ENCODE results near the gene KRT76.
"Not testable (repeated sequence)": the region's sequence is repeated elsewhere in the genome, so short reads cannot be mapped to it uniquely, and the experiment has no call there.

KRT76 gene

GRCh38 chr12:52796839-52797528 is 19.8 kb upstream of the KRT76 start:
- no peak for DNase-seq (ENCODE audit: low read depth in 2 of 2)

- DNase-seq (ENCODE audit: low read depth in 2 of 2) = no peak
These were observed 19.3 kb upstream of the KRT76 start for GRCh38 chr12:52796429-52796794.

- no peak for DNase-seq (ENCODE audit: low read depth in 2 of 2)
These were observed 18.7 kb upstream of the KRT76 start, which contains the start of gene KRT3 for GRCh38 chr12:52795694-52796428. KRT3 (minus strand) TSS chr12:52796117; CDS start chr12:52796042, 75 bp downstream.

DNA sequence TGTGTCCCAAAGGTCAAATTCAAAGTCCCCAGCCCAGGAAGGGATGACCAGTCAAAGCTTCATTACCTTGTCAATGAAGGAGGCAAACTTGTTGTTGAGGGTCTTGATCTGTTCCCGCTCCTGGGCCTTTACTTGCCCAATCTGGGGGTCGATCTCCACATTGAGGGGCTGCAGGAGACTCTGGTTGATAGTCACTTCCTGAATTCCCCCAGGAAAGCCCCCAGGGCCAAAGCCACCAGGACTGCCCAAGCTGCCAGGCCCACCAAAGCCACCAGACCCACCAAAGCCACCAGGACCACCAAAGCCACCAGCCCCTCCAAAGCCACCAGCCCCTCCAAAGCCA is 18.2 kb upstream of the KRT76 start:
- DNase-seq (ENCODE audit: low read depth in 2 of 2) = not testable (repeated sequence)

- no peak for DNase-seq (ENCODE audit: low read depth in 2 of 2)
These were observed 17.6 kb upstream of the KRT76 start for GRCh38 chr12:52794479-52795331.

- no peak for DNase-seq (ENCODE audit: low read depth in 2 of 2)
These were observed 15.3 kb upstream of the KRT76 start for GRCh38 chr12:52792185-52793029.

DNA sequence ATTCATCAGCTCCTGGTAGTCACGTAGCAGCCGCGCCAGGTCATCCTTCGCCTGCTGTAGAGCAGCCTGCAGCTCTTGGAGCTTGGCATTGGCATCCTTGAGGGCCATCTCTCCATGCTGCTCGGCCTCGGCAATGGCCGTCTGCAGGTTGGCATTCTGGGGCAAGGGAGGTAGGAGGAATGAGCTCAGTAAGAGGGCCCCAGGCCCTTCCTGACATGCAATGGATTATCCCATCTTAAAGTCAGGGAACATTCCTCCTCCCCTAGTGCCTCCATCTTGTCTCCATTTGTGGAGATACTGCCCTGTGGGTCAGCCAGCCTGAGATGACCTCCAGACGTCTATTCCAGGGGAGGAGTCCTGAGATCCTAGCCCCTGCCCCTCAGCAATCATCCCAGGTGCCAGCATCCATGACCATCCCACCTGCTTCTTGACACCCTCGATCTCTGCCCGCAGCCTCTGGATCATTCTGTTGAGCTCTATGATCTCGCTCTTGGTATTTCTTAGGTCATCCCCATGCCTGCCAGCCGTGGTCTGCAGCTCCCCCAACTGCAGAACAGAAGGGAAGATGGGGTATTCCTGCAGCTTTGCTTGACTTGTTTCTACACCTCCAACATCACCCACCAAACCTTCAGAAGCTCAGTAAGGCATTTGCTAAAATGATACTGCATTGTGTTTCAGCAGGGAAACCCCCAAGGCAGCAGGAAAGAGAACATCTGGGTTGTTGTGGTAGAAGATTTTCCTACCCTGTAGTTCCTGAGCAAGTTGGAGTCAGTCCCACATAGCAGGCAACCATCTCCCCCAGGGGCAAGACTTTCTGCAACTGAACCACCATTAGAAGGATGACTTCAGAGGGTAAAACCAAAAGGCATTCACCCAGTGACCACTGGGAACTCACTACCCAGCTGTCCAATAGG is 14.4 kb upstream of the KRT76 start:
- DNase-seq (ENCODE audit: low read depth in 2 of 2) = no peak

- no peak for DNase-seq (ENCODE audit: low read depth in 2 of 2)
These were observed 13.5 kb upstream of the KRT76 start for GRCh38 chr12:52790427-52791270.

DNA sequence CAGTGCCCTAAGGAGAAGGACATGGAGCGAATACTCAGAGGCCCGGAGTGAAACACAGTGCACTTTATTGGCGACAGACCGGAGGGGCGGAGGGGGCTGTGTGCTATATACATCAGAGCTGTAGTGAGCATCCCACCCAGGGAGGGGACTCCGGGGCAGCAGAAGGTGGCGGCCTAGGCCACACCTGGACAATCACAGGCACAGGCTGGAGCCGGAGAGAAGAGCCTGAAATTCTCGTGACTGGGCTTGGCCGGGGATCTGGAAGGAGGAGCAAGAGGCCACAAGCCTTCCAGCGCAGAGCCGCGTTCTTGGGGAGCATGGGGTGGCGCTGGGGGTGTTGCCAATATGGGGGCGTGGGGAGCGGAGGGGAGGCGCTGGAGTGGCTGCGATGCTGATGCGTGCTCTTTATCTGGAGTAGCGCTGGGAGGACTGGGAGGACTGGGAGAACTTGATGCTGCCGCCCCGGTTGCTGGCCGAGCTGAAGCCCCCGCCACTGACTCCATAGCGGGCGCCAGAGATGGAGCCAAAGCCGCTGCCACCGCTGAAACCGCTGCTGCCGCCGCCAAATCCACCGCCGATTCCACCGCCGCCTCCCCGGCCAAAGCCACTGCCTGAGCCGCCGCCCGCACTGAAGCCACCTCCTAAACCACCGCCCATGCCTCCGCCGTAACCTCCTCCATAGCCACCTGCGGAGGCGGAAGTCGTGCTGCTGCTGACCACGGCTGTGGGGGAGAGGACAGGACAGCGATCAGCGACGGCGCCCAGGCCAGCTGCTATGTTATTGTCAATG is 12.7 kb upstream of the KRT76 start:
- DNase-seq (ENCODE audit: low read depth in 2 of 2) = no peak

- DNase-seq (ENCODE audit: low read depth in 2 of 2) = no peak
These were observed 11.9 kb upstream of the KRT76 start for GRCh38 chr12:52788876-52789636.

DNA sequence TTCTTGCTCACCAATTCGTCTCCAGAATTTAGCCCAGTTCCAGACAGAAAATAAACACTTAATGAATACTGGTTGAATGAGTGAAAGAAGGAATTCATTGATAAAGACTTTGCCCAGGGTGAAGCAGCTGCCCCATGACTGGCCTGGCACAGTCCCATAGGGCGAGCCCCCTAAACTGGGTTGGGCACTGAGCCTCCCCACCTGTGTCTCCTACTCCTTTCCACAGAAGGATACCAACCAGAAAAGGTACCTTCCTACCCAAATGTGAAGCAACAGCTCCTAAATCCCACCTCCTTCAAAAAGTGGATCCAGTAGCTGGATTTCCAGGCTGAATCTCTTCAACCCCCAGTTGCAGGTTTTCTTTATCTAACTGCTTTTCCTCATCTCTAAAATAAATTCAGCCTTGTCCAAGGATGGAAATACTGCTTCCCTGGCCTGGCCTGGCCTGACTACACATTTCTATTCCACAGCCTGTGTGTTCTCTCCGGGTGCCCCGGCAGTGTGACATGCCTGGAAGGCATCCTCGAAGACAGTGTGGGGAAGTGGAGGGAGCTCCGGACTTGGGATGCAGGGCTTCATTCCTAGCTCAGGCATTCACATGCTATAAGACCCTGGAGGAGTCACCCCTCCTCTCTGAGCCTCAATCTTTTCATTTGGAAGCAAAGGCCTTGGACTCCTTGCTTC is 11.2 kb upstream of the KRT76 start:
- no peak for DNase-seq (ENCODE audit: low read depth in 2 of 2)

- no peak for DNase-seq (ENCODE audit: low read depth in 2 of 2)
These were observed 10.4 kb upstream of the KRT76 start for GRCh38 chr12:52787324-52788191.

- DNase-seq (ENCODE audit: low read depth in 2 of 2) = no peak
These were observed 7.8 kb upstream of the KRT76 start for GRCh38 chr12:52784909-52785308.

DNA sequence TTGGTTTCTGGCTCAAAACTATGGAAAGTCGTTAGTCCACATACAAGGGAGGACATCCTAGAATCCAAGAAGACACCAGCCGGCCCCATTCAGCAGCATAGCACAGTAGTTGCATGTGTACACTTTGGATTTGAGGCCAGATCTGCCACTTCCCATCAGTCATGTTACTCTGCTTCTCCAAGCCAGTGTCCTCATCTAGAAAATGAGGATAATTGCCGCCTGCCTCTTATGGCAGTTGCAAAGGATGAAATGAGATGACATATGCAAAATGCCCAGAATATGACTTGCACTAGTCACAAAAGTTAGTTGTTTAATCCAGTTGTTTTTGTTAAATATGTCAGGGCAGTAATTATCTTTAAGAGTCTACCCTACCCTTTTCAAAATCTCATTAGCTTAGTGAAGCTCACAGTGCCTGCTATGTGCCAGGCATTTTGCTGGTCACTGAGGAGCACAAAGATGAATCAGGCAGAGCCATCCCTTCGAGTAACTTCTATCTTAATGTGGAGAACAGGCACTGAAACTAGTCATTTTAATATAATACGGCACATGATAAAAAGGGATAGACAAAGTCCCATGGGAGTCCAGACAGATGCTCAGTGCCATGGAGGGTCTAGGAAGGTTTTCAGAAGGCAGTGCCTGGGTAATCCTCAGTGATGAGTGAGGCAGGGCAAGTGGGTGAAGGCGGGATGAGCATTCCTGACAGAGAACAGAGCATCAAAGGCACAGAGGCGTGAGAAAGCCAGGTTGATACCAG is 6.6 kb upstream of the KRT76 start:
- no peak for DNase-seq (ENCODE audit: low read depth in 2 of 2)

DNA sequence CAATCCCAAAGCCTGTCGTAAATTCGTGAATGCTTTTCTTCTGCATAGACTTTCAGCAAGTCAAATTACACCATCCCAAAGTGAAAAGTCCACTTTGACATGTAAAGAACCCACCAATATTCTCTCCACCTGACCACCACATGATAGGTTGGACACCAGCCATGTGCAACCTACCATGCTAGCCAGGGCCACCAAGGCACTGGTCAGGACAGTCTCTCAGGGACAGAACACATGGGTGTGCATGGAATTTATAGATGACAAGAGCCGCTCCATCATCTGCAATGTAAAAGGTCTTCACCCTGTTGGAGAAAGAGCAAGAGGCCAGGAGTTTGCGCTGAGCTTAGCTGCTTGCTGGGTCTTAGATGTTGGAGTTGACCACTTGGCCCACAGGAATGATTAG is 5.4 kb upstream of the KRT76 start:
- no peak for DNase-seq (ENCODE audit: low read depth in 2 of 2)

Data from fibroblast of skin of left quadriceps (primary cell).